Measurements from ENCODE around the gene LSM4.

LSM4 gene

GRCh38 chr19:18265582-18265981 lies 57.3 kb downstream of the LSM4 start:
- Histone ChIP-seq H3K4me3 (ENCODE audit: low read depth, low read length) (no peak overlapping the region), H3K36me3 (peaks cover 3% of the 10 kb centered on the region; the same call in 1 of the 2 replicates), H3K27me3 (no peaks in the 10 kb centered on the region), H3K9me3 (no peaks in the 10 kb centered on the region), H3K4me1 (no peaks in the 10 kb centered on the region)
- no peak for DNase-seq
- TF ChIP-seq CTCF (IDR thresholded peaks at IDR 0.05; ENCODE audit: low read depth, low read length): no peak

GRCh38 chr19:18264971-18265540 lies 57.8 kb downstream of the LSM4 start:
- peaks cover 3% of the 10 kb centered on the region; the same call in 1 of the 2 replicates for H3K36me3 ChIP-seq
- H3K4me1 ChIP-seq: no peaks in the 10 kb centered on the region
- H3K27me3 ChIP-seq: no peaks in the 10 kb centered on the region
- no peak for TF ChIP-seq CTCF (IDR thresholded peaks at IDR 0.05; ENCODE audit: low read depth, low read length)
- no peak for DNase-seq
- H3K9me3 ChIP-seq: no peaks in the 10 kb centered on the region
- H3K4me3 ChIP-seq (ENCODE audit: low read depth, low read length): no peak overlapping the region

- H3K36me3 ChIP-seq: peaks cover 3% of the 10 kb centered on the region; the same call in 1 of the 2 replicates
- H3K4me1 ChIP-seq: no peaks in the 10 kb centered on the region
- no peak for TF ChIP-seq CTCF (IDR thresholded peaks at IDR 0.05; ENCODE audit: low read depth, low read length)
- no peak overlapping the region for H3K4me3 ChIP-seq (ENCODE audit: low read depth, low read length)
- no peaks in the 10 kb centered on the region for H3K9me3 ChIP-seq
- DNase-seq: no peak
- no peaks in the 10 kb centered on the region for H3K27me3 ChIP-seq
Measured at GRCh38 chr19:18264137-18264854, 58.6 kb downstream of the LSM4 start.

DNA sequence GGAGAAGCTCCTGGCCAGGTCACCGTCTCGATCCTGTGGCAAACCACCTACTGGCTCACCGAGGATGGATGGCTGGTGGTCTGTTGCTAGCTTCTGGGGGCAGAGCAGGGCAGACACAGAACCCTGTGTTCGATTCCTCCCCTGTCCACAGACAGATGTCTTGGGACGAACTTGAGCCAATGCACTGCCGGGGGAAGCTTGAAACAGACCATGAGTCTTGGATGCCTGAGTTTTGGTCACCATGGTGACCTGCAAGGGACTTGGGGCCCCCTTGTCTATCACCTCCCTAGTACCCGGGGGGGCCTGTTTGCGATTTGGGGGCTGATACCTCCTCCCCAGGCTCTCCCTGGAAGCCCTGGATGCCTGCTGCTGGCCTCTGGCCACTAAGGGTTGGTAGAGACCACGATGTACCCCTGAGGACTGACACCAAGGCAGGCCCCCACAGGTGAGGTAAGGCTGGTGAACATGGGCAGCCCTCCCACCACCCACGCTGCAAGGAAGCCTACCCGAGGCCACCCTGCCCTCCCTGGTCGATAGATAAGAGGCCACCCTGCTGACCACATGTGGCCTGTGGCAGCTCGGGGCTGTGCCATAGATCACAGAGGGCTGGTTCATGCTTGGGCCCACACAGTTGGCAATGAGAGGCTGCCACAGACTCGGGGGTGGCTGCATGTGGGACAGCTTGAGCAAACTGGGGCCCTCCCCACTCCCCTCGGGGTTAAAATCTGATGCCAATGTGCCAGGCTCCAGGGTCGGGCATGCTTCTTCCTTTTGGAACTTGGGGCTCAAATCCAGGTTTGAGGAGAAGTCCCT lies 59.3 kb downstream of the LSM4 start:
- no peak for DNase-seq
- Histone ChIP-seq H3K9me3 (no peaks in the 10 kb centered on the region), H3K27me3 (no peaks in the 10 kb centered on the region), H3K4me3 (ENCODE audit: low read depth, low read length) (no peak overlapping the region), H3K36me3 (peaks cover 3% of the 10 kb centered on the region; the same call in 1 of the 2 replicates), H3K4me1 (no peaks in the 10 kb centered on the region)
- no peak for TF ChIP-seq CTCF (IDR thresholded peaks at IDR 0.05; ENCODE audit: low read depth, low read length)

DNA sequence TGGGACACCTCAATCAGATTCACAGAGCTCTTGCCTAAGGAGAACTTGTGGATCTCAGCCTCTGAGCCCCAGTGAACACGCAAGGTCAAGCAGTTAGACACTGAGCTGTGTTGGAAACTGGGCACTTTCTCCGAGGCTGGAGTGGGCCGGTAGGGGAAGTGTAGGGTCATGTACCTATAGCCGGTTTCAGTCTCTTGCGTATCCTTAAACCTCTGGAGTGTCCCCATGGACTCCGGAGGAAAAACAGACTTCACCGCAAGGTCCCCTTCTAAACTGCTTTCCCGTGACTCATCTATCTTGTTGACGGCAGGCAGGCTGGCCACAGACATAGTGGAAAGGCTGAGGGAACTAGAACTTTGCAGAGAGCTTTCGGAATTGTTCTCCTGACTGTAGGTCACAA lies 60.0 kb downstream of the LSM4 start:
- no peaks in the 10 kb centered on the region for H3K9me3 ChIP-seq
- H3K27me3 ChIP-seq: no peaks in the 10 kb centered on the region
- no peak overlapping the region for H3K4me3 ChIP-seq (ENCODE audit: low read depth, low read length)
- peaks cover 3% of the 10 kb centered on the region; the same call in 1 of the 2 replicates for H3K36me3 ChIP-seq
- no peak for TF ChIP-seq CTCF (IDR thresholded peaks at IDR 0.05; ENCODE audit: low read depth, low read length)
- H3K4me1 ChIP-seq: no peaks in the 10 kb centered on the region
- no peak for DNase-seq

All from BE2C (cell line).